SU-DHL-6 (cell line): Measurements from ENCODE around the gene RAB3C.

Experiments
- H2AFZ ChIP-seq: fragments of 200-600 bp; sonication (generic); 2 replicates; pipeline ENCODE4 v1.6.1; 2014; ENCODE audit warnings: low read depth, mild to moderate bottlenecking, moderate library complexity, mixed read lengths, antibody characterized with exemption, low read length; ENCODE audit not compliant: severe bottlenecking
- H3F3A ChIP-seq: fragments of 200-600 bp; shearing (Covaris generic); 2 replicates; pipeline ENCODE4 v1.6.0; 2016; ENCODE audit warnings: antibody characterized with exemption, mild to moderate bottlenecking; ENCODE audit not compliant: insufficient read depth
- H3K27ac ChIP-seq: fragments of 200-600 bp; sonication (generic); 2 replicates; pipeline ENCODE4 v1.5.1; 2016; ENCODE audit warnings: low read depth, mild to moderate bottlenecking, low read length, moderate library complexity, mixed read lengths
- H3K27me3 ChIP-seq: fragments of 200-600 bp; sonication (generic), shearing (Covaris generic); 2 replicates; pipeline ENCODE4 v1.6.0; 2014; ENCODE audit warnings: mild to moderate bottlenecking, low read length
- H3K36me3 ChIP-seq: fragments of 200-600 bp; sonication (generic); 2 replicates; pipeline ENCODE4 v1.6.1; 2014; ENCODE audit warnings: mild to moderate bottlenecking, low read length, mixed read lengths
- H3K4me2 ChIP-seq: fragments of 300-600, 200-600 bp; shearing (Covaris generic), sonication (generic); 2 replicates; pipeline ENCODE4 v1.6.0; 2014; ENCODE audit warnings: low read length, low read depth, mild to moderate bottlenecking; ENCODE audit not compliant: poor library complexity, severe bottlenecking
- H3K4me3 ChIP-seq: fragments of 200-600 bp; sonication (generic); 2 replicates; pipeline ENCODE4 v1.5.1; 2014; ENCODE audit warnings: antibody characterized with exemption, low read length, mild to moderate bottlenecking, mixed read lengths; ENCODE audit not compliant: insufficient read depth, poor library complexity, severe bottlenecking
- H3K79me2 ChIP-seq: fragments of 200-600 bp; sonication (generic); 2 replicates; pipeline ENCODE4 v1.6.1; 2014; ENCODE audit warnings: mild to moderate bottlenecking, low read length, moderate library complexity; ENCODE audit not compliant: insufficient read depth
- H3K9ac ChIP-seq: fragments of 200-600 bp; sonication (generic); 2 replicates; pipeline ENCODE4 v1.7.0; 2014; ENCODE audit warnings: mild to moderate bottlenecking, low read length
- H3K9me2 ChIP-seq: fragments of 200-600 bp; sonication (generic); replicated peaks from 2 replicates; pipeline ENCODE4 v1.6.1; 2014; ENCODE audit warnings: low read length; ENCODE audit not compliant: insufficient read depth
- H3K9me3 ChIP-seq: fragments of 200-600 bp; sonication (generic); 2 replicates; pipeline ENCODE4 v1.6.1; 2014; ENCODE audit warnings: low read length, mixed read lengths; ENCODE audit not compliant: insufficient read depth
- H4K20me1 ChIP-seq: fragments of 200-600 bp; sonication (generic); 2 replicates; pipeline ENCODE4 v1.6.1; 2014; ENCODE audit warnings: low read depth, mild to moderate bottlenecking, antibody characterized with exemption, low read length, moderate library complexity, mixed read lengths
- EZH2phosphoT487 ChIP-seq: fragments of 200-600 bp; sonication (generic), shearing (Covaris generic); conservative IDR thresholded peaks from 2 replicates; pipeline ENCODE4 v1.6.1; 2018; ENCODE audit warnings: mild to moderate bottlenecking, antibody characterized with exemption, low read length, moderate library complexity, mixed read lengths
- TF ChIP-seq, protein P1 (sequence below): fragments of 200-600 bp; sonication (generic); IDR thresholded peaks from one replicate; pipeline ENCODE4 v1.5.1; 2017; ENCODE audit warnings: antibody characterized with exemption, mild to moderate bottlenecking, low read length, moderate library complexity; ENCODE audit not compliant: insufficient read depth, poor library complexity, severe bottlenecking

Gene RAB3C

DNA sequence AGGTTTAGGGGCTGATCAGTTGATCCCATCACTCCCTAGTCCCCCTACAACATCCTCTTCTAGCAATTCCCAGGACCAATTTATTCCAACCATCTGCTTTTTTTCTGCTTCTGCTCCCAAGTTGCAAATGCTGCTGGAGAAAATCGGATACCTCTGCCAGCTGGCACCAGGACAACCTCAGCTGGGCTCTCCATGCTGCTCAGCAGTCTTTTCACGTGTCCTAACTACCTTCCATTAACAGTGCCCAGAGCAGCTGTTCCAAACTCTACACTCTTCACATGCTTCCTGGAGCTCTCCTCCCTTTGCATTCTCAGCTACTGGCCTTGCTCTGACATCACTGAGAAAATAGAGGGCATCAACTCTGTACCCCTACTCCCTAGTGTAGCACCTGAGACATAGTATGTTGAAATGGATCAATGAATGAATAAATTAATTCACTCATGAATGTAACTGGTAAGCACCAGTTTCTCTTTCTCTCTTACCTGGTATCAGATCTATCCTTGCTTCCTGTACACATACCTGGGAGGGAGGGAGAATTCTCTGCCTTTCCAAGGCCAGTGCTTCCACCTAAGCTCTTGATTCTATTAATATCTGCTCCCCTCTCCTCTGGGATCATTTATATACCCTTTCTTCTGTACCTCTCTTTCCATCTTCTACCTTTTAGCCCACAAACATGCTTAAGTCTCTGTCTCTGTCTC lies 191.0 kb downstream of the RAB3C start:
- Histone ChIP-seq H3F3A (no peaks in the 10 kb centered on the region), H3K27me3 (no peaks in the 10 kb centered on the region), H4K20me1 (no peaks in the 10 kb centered on the region), H3K36me3 (no peaks in the 10 kb centered on the region), H3K27ac (no peak overlapping the region), H3K79me2 (no peaks in the 10 kb centered on the region), H2AFZ (no peak overlapping the region), H3K9me2 (no peaks in the 10 kb centered on the region), H3K9me3 (no peaks in the 10 kb centered on the region), H3K4me2 (no peak overlapping the region), H3K9ac (no peak overlapping the region), H3K4me3 (no peak overlapping the region)
- TF ChIP-seq EZH2phosphoT487 = no peak
- TF ChIP-seq, protein P1, sequence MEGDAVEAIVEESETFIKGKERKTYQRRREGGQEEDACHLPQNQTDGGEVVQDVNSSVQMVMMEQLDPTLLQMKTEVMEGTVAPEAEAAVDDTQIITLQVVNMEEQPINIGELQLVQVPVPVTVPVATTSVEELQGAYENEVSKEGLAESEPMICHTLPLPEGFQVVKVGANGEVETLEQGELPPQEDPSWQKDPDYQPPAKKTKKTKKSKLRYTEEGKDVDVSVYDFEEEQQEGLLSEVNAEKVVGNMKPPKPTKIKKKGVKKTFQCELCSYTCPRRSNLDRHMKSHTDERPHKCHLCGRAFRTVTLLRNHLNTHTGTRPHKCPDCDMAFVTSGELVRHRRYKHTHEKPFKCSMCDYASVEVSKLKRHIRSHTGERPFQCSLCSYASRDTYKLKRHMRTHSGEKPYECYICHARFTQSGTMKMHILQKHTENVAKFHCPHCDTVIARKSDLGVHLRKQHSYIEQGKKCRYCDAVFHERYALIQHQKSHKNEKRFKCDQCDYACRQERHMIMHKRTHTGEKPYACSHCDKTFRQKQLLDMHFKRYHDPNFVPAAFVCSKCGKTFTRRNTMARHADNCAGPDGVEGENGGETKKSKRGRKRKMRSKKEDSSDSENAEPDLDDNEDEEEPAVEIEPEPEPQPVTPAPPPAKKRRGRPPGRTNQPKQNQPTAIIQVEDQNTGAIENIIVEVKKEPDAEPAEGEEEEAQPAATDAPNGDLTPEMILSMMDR = no peak

DNA sequence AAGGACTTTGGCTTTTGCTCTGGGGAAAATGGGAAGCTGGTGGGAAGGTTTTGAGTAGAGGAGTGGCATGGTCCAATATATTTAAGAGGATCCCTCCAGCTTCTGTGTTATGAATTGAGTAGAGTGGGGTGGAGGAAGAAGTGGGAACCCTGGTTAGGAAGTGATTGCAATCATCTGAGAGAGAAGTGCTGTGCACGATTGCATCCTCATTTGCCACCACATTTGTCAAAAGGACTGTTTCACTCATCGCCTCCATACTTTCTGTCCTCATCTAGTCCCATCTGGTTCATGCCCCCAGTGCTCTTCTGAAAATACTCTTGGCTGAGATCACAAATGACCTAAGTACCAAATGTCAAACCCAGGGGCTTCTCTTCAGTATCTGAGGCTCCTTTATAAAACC lies 192.1 kb downstream of the RAB3C start:
- TF ChIP-seq EZH2phosphoT487 = no peak
- TF ChIP-seq, protein P1 = no peak
- H3K4me2 ChIP-seq = no peak overlapping the region

DNA sequence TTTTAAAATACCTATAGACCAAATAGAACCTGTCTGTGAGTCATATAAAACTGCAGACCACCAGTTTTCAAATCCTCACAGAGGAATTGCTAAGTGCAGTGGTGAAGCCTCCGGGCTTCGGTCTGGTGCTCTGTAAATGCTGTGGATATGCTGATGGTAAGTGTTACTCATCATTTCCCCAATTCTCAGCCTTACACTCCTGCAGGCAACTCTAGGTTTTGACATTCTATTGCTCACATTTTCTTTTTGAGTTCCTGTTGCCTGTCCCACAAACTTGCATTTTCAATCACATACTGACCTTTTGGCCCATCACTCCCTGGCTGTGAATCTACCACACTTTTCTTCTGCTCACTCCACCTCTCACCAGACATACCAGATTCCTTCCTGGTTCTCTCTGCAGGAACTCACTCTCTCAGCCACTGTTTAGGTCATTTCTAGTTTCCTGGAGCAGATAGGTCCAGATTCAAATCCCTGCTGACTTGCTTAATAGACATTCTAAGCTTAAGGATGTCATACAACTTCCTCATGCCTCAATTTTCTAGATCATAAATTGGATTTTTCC lies 192.9 kb downstream of the RAB3C start:
- Histone ChIP-seq H3K9me3 (no peaks in the 10 kb centered on the region), H3K36me3 (no peaks in the 10 kb centered on the region), H3K27ac (no peak overlapping the region), H2AFZ (no peak overlapping the region), H3K4me3 (no peak overlapping the region), H3F3A (no peaks in the 10 kb centered on the region), H3K9me2 (no peaks in the 10 kb centered on the region), H3K79me2 (no peaks in the 10 kb centered on the region), H3K4me2 (no peak overlapping the region), H4K20me1 (no peaks in the 10 kb centered on the region), H3K9ac (no peak overlapping the region), H3K27me3 (no peaks in the 10 kb centered on the region)
- TF ChIP-seq, protein P1 = no peak
- no peak for TF ChIP-seq EZH2phosphoT487

More for the DNA sequence above, 192.1 kb downstream of the RAB3C start:
- H3F3A ChIP-seq = no peaks in the 10 kb centered on the region
- H3K9me3 ChIP-seq = no peaks in the 10 kb centered on the region
- H3K27ac ChIP-seq = no peak overlapping the region
- H4K20me1 ChIP-seq = no peaks in the 10 kb centered on the region
- no peak overlapping the region for H3K9ac ChIP-seq
- H3K27me3 ChIP-seq = no peaks in the 10 kb centered on the region
- H3K36me3 ChIP-seq = no peaks in the 10 kb centered on the region
- no peak overlapping the region for H2AFZ ChIP-seq
- H3K79me2 ChIP-seq = no peaks in the 10 kb centered on the region
- H3K4me3 ChIP-seq = no peak overlapping the region
- H3K9me2 ChIP-seq = no peaks in the 10 kb centered on the region
